ENCODE results near the gene SULT1A2.
"Not testable (repeated sequence)": the region's sequence is repeated elsewhere in the genome, so short reads cannot be mapped to it uniquely, and the experiment has no call there.

SULT1A2 gene

DNA sequence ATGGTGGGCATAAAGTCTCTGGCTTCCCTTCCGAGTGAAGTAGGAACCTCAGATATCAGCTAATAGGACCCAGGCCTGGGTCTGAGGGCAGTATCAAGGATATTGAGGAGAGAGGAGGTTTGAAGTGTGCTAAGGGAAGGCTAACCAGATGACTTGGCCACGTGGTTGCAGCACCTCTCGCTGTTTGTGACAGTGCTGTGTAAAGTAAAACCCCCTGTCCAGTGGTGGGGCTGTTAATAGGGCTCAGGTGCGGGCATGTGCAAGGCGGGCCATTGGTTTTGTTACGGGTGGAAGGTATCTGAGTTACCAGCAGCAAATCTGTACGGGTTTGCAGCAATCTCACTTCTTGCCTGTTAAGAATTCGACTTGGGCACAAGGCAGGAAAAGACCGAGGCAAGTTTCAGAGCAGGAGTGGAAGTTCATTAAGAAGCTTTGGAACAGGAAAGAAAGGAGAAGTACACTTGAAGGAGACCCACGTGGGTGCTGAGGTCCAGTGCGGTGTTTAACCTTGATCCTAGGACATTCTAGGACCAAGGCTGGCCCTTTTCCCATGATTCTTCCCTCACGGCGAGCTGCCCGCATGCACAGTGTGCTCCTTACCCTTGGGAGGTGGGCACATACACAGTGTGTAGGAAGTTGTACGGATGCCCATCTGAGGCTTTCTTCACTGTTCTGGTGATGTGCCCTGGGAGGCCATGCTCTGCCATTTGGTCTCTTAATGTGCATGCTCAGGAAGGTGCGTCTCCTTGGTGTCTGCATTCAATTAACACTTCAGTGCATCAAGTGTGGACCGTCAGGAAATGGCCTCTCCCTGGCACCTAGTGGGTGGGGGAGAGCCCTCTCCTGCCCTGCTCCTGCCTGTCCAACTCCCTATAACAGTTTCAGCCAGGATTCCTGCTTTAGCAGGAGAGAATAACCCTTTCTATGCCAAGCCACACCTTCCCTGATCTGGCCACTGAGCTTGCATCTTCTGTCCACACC, 22.8 kb downstream of the SULT1A2 start:
- no peak overlapping the region for H3K4me3 ChIP-seq (ENCODE audit: low read depth, low read length)
- TF ChIP-seq, protein P1, sequence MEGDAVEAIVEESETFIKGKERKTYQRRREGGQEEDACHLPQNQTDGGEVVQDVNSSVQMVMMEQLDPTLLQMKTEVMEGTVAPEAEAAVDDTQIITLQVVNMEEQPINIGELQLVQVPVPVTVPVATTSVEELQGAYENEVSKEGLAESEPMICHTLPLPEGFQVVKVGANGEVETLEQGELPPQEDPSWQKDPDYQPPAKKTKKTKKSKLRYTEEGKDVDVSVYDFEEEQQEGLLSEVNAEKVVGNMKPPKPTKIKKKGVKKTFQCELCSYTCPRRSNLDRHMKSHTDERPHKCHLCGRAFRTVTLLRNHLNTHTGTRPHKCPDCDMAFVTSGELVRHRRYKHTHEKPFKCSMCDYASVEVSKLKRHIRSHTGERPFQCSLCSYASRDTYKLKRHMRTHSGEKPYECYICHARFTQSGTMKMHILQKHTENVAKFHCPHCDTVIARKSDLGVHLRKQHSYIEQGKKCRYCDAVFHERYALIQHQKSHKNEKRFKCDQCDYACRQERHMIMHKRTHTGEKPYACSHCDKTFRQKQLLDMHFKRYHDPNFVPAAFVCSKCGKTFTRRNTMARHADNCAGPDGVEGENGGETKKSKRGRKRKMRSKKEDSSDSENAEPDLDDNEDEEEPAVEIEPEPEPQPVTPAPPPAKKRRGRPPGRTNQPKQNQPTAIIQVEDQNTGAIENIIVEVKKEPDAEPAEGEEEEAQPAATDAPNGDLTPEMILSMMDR (IDR thresholded peaks at IDR 0.05; ENCODE audit: low read depth, low read length), result no peak
- in situ Hi-C loops (cut with HindIII; ENCODE audit: low sequenced_read_pairs), result no loop called here
- no peak for DNase-seq (ENCODE audit: low read depth, low spot score)

DNA sequence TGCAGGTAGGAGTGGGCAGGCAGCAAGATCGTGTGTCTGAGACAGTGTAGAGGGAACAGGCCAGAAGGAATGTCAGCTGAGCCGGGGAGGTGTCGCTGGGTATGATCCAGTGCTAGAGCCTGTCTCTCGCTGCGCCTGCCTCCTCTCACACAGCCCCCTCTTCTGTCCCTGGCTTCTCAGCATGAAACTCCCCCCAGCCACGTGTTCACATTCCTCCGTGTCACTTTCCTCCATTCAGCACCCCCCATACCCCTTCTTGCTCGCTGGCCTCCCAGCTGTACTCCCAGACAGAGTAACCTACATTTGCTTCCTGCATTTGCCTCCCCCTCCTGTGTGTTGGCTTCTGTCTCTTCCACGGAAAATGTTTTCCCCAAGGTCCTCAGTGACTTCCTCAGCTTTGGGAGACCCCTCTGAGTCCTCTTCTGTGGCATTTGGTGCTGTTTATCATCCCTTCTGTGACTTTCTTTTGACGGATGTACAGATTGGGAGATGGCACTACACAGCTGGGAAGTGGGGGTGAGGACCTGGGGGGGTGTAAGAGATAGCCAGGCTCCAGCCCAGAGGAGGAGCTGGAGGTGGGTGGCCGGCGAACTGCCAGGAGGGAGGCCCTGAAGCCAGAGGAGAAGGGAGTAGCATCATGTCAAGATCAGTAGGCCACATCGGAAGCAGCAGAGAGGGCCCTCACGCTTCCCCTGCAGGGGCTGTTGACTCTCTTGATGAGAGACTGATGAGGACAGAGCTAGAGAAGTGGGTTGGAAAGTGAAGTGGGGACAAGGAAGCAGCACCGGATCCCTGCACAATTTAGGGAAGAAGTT, 23.9 kb downstream of the SULT1A2 start:
- in situ Hi-C loops (cut with HindIII; ENCODE audit: low sequenced_read_pairs), result no loop called here

GRCh38 chr16:28569968-28570752, 26.7 kb downstream of the SULT1A2 start:
- in situ Hi-C loops (cut with HindIII; ENCODE audit: low sequenced_read_pairs), result no loop called here
- no peak for DNase-seq (ENCODE audit: low read depth, low spot score)
- TF ChIP-seq, protein P1 (IDR thresholded peaks at IDR 0.05; ENCODE audit: low read depth, low read length), result no peak
- no peak overlapping the region for H3K4me3 ChIP-seq (ENCODE audit: low read depth, low read length)

More for the DNA sequence above, 23.9 kb downstream of the SULT1A2 start:
- no peak overlapping the region for H3K4me3 ChIP-seq (ENCODE audit: low read depth, low read length)
- DNase-seq (ENCODE audit: low read depth, low spot score), result no peak
- TF ChIP-seq, protein P1 (IDR thresholded peaks at IDR 0.05; ENCODE audit: low read depth, low read length), result no peak

GRCh38 chr16:28569021-28569420, 27.8 kb downstream of the SULT1A2 start:
- in situ Hi-C loops (cut with HindIII; ENCODE audit: low sequenced_read_pairs), result no loop called here

GRCh38 chr16:28567292-28567691, 29.6 kb downstream of the SULT1A2 start:
- TF ChIP-seq, protein P1 (IDR thresholded peaks at IDR 0.05; ENCODE audit: low read depth, low read length), result no peak
- H3K4me3 ChIP-seq (ENCODE audit: low read depth, low read length), result no peak overlapping the region
- DNase-seq (ENCODE audit: low read depth, low spot score), result no peak
- in situ Hi-C loops (cut with HindIII; ENCODE audit: low sequenced_read_pairs), result no loop called here

More at GRCh38 chr16:28569021-28569420, 27.8 kb downstream of the SULT1A2 start:
- DNase-seq (ENCODE audit: low read depth, low spot score), result peak; percentile 34
- TF ChIP-seq, protein P1 (IDR thresholded peaks at IDR 0.05; ENCODE audit: low read depth, low read length), result no peak
- H3K4me3 ChIP-seq (ENCODE audit: low read depth, low read length), result no peak overlapping the region

GRCh38 chr16:28566233-28566925, 30.5 kb downstream of the SULT1A2 start:
- H3K4me3 ChIP-seq (ENCODE audit: low read depth, low read length); in situ Hi-C loops (cut with HindIII; ENCODE audit: low sequenced_read_pairs); DNase-seq (ENCODE audit: low read depth, low spot score): not testable (repeated sequence)
